HEK293 (cell line): ENCODE measurements around the gene ATP10A.

Source experiments
- CTCF ChIA-PET: fragments of 350-600 bp; formaldehyde crosslinking; extraction: SDS; loops from one replicate; lab custom pipeline; 2021; ENCODE audit warnings: antibody characterized with exemption; lab: Yijun Ruan, JAX
- POLR2A ChIA-PET: fragments of 300-600 bp; formaldehyde crosslinking; extraction: SDS; loops from one replicate; lab custom pipeline; 2020; ENCODE audit warnings: antibody characterized with exemption, inconsistent platforms; lab: Yijun Ruan, JAX
- H3K27ac ChIP-seq: fragments of 200-500 bp; sonication (Bioruptor generic); 2 replicates; pipeline ENCODE4 v1.5.1; 2014; ENCODE audit warnings: low read depth, low read length, control low read depth, inconsistent platforms; ENCODE audit errors: extremely low read depth
- H3K36me3 ChIP-seq, 2 experiments: fragments of 200-500 bp in 1 of 2; sonication (Bioruptor generic) in 1 of 2; 1 replicate in 1 of 2; 2 replicates in 1 of 2; pipeline ENCODE4 v1.5.1; 2014 to 2017; ENCODE audit warnings: inconsistent platforms in 2 of 2, low read length in 2 of 2; ENCODE audit not compliant: control insufficient read depth in 2 of 2, insufficient read depth in 1 of 2
- H3K4me1 ChIP-seq: fragments of 200-500 bp; sonication (Bioruptor generic); 2 replicates; pipeline ENCODE4 v1.5.1; 2014; ENCODE audit warnings: mild to moderate bottlenecking, low read length, inconsistent platforms; ENCODE audit not compliant: control insufficient read depth, insufficient read depth
- H3K4me3 ChIP-seq: 2 replicates; pipeline ENCODE4 v1.5.1; 2011; ENCODE audit warnings: low read depth, mild to moderate bottlenecking, control low read depth, low read length, moderate library complexity
- H3K9me3 ChIP-seq: fragments of 200-500 bp; sonication (Bioruptor generic); 2 replicates; pipeline ENCODE4 v1.5.1; 2014; ENCODE audit warnings: low read depth, low read length, inconsistent platforms; ENCODE audit not compliant: control insufficient read depth, insufficient read depth
- BCL11B ChIP-seq: fragments of 450-650 bp; formaldehyde crosslinking; IDR thresholded peaks from 2 replicates; pipeline ENCODE4 v1.5.1; 2016; ENCODE audit warnings: low read depth, missing biosample characterization, missing genetic modification characterization
- GLIS2 ChIP-seq: fragments of 450-650 bp; formaldehyde crosslinking; IDR thresholded peaks from 2 replicates; pipeline ENCODE4 v1.5.1; 2016; ENCODE audit warnings: missing biosample characterization, missing genetic modification characterization
- ZNF133 ChIP-seq: fragments of 450-650 bp; formaldehyde crosslinking; IDR thresholded peaks from 2 replicates; pipeline ENCODE4 v1.5.1; 2016; ENCODE audit warnings: missing biosample characterization, missing genetic modification characterization
- ZNF155 ChIP-seq: fragments of 450-650 bp; formaldehyde crosslinking; IDR thresholded peaks from 2 replicates; pipeline ENCODE4 v1.5.1; 2016; ENCODE audit warnings: missing biosample characterization, missing genetic modification characterization
- ZNF184 ChIP-seq: fragments of 450-650 bp; IDR thresholded peaks from 2 replicates; pipeline ENCODE4 v1.5.1; 2018; ENCODE audit warnings: missing biosample characterization, mild to moderate bottlenecking, missing genetic modification characterization
- ZNF19 ChIP-seq: fragments of 450-650 bp; formaldehyde crosslinking; IDR thresholded peaks from 2 replicates; pipeline ENCODE4; 2016; ENCODE audit warnings: missing biosample characterization, missing genetic modification characterization, low read depth
- ZNF2 ChIP-seq: fragments of 450-650 bp; formaldehyde crosslinking; IDR thresholded peaks from 2 replicates; pipeline ENCODE4 v1.5.1; 2016; ENCODE audit warnings: missing biosample characterization, missing genetic modification characterization
- ZNF335 ChIP-seq: fragments of 450-650 bp; formaldehyde crosslinking; conservative IDR thresholded peaks from 2 replicates; pipeline ENCODE4 v1.5.1; 2016; ENCODE audit warnings: missing biosample characterization, missing genetic modification characterization
- ZNF366 ChIP-seq: fragments of 450-650 bp; formaldehyde crosslinking; conservative IDR thresholded peaks from 2 replicates; pipeline ENCODE4 v1.5.1; 2016; ENCODE audit warnings: missing biosample characterization, missing genetic modification characterization
- ZNF404 ChIP-seq: fragments of 450-650 bp; formaldehyde crosslinking; IDR thresholded peaks from 2 replicates; pipeline ENCODE4 v1.5.1; 2017; ENCODE audit warnings: missing biosample characterization, missing genetic modification characterization
- ZNF48 ChIP-seq: fragments of 450-650 bp; formaldehyde crosslinking; IDR thresholded peaks from 2 replicates; pipeline ENCODE4 v1.5.1; 2016; ENCODE audit warnings: missing biosample characterization, missing genetic modification characterization
- ZNF510 ChIP-seq: fragments of 450-650 bp; formaldehyde crosslinking; IDR thresholded peaks from 2 replicates; pipeline ENCODE4 v1.5.1; 2018; ENCODE audit warnings: mild to moderate bottlenecking, missing genetic modification characterization, missing biosample characterization; ENCODE audit not compliant: insufficient replicate concordance
- ZNF521 ChIP-seq: fragments of 450-650 bp; formaldehyde crosslinking; IDR thresholded peaks from 2 replicates; pipeline ENCODE4 v1.5.1; 2017; ENCODE audit warnings: missing biosample characterization, mild to moderate bottlenecking, missing genetic modification characterization
- ZNF558 ChIP-seq: fragments of 450-650 bp; formaldehyde crosslinking; IDR thresholded peaks from 2 replicates; pipeline ENCODE4 v1.5.1; 2016; ENCODE audit warnings: missing biosample characterization, missing genetic modification characterization
- ZNF610 ChIP-seq: fragments of 450-650 bp; formaldehyde crosslinking; IDR thresholded peaks from 2 replicates; pipeline ENCODE4 v1.5.1; 2016; ENCODE audit warnings: missing biosample characterization, missing genetic modification characterization, borderline replicate concordance
- ZNF623 ChIP-seq: fragments of 450-650 bp; formaldehyde crosslinking; IDR thresholded peaks from 2 replicates; pipeline ENCODE4 v1.5.1; 2016; ENCODE audit warnings: missing biosample characterization, missing genetic modification characterization
- ZNF707 ChIP-seq: fragments of 450-650 bp; formaldehyde crosslinking; IDR thresholded peaks from 2 replicates; pipeline ENCODE4 v1.5.1; 2016; ENCODE audit warnings: missing biosample characterization, missing genetic modification characterization
- ZNF76 ChIP-seq: fragments of 450-650 bp; formaldehyde crosslinking; IDR thresholded peaks from 2 replicates; pipeline ENCODE4; 2016; ENCODE audit warnings: low read depth, missing biosample characterization, missing genetic modification characterization, borderline replicate concordance
- ZNF776 ChIP-seq: fragments of 450-650 bp; formaldehyde crosslinking; IDR thresholded peaks from 2 replicates; pipeline ENCODE4 v1.5.0; 2017; ENCODE audit warnings: missing biosample characterization, missing genetic modification characterization, borderline replicate concordance
- ZNF777 ChIP-seq: fragments of 450-650 bp; formaldehyde crosslinking; IDR thresholded peaks from 2 replicates; pipeline ENCODE4 v1.5.1; 2017; ENCODE audit warnings: missing biosample characterization, missing genetic modification characterization, borderline replicate concordance
- TF ChIP-seq, protein P1 (sequence below): fragments of 450-650 bp; IDR thresholded peaks from 2 replicates; pipeline ENCODE4 v1.5.1; 2018; ENCODE audit warnings: missing biosample characterization, missing genetic modification characterization
- TF ChIP-seq, protein P2 (sequence below): fragments of 450-650 bp; formaldehyde crosslinking; IDR thresholded peaks from 2 replicates; pipeline ENCODE4 v1.5.1; 2016; ENCODE audit warnings: missing biosample characterization, missing genetic modification characterization
- TF ChIP-seq, protein P3 (sequence below): fragments of 450-650 bp; formaldehyde crosslinking; IDR thresholded peaks from 2 replicates; pipeline ENCODE4 v1.5.1; 2016; ENCODE audit warnings: missing biosample characterization, missing genetic modification characterization

The ATP10A gene

DNA sequence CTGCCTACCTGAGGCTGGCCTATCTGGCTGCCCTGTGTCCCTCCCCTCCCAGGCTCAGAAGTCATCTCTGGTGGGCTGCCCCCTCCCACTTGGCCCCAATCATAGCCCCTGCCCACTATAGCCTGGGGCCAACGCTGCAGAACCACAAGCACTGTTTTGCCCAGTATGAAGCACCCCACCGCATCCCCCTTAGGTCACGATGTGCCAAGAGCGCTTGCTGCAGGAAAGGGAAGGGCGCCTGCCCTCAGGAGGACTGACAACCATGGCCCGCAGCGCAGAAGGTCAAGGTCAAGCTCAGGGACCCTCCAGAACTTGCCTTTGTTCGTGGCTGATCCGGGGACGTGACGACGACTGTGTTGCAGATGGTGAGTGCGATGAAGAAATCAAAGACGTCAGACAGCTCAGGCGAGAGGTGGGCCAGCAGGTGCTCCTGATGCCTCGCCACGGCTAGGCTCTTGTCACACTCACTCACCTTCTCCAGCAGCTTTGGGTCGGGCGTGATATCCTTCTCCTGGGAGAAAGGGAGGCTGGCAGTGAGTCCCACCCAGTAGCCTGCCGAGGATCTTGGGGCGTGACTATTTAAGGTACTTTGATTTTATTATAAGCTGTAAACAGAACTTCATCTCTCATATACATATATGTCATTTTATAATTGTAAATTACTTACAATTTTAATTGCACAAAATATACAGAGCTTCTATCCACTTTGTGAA lies 146.6 kb downstream of the ATP10A start (continued):
- TF ChIP-seq, protein P1, sequence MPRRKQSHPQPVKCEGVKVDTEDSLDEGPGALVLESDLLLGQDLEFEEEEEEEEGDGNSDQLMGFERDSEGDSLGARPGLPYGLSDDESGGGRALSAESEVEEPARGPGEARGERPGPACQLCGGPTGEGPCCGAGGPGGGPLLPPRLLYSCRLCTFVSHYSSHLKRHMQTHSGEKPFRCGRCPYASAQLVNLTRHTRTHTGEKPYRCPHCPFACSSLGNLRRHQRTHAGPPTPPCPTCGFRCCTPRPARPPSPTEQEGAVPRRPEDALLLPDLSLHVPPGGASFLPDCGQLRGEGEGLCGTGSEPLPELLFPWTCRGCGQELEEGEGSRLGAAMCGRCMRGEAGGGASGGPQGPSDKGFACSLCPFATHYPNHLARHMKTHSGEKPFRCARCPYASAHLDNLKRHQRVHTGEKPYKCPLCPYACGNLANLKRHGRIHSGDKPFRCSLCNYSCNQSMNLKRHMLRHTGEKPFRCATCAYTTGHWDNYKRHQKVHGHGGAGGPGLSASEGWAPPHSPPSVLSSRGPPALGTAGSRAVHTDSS (tag by site-specific recombination): no peak
- TF ChIP-seq BCL11B (tag by site-specific recombination) (no peak), ZNF335 (tag by site-specific recombination) (no peak), ZNF2 (no peak), ZNF19 (tag by site-specific recombination) (no peak), GLIS2 (tag by site-specific recombination) (no peak), ZNF777 (tag by site-specific recombination) (no peak)
- TF ChIP-seq, all 188 proteins: peak for 0

DNA sequence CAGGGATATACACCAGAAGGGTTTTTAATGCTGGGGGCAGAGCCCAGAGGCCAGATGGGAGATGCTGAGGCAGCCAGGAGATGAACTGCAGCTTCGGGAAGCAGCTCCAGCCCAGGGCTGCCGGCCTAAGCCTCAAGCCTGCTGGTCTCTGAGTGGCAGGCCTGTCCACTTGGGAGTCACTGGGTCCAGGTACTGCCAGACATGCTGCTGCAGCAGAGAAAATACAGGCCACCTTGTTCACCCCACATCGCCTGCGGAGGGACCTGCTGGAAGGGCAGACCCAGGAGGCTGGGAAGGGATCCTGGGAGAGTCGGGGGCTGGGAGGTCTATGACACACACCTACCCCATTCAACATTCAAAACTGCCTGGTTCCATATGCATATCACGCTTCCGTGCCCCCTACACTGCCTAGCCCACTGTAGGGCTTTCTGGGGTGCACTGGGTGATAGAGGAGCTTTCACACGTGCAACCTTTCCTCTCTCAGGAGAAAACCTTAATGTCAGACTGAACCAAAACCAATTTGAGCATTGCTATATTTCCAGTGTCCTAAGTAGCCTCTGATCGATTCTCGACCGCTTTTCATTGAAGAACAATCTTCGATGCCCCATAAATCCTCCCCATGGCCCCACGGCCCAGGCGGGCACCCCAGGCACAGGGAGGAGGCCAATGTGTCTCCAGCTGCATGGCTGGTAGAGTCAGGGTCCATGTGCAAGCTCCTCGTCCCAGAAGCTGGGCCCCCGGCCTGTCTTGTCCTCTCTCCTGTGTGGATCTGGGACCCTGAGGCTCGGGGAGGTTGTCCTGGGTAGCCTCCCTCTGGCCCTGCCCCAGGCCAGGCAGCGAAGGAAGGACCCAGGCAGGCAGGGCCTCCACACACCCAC lies 147.4 kb downstream of the ATP10A start:
- TF ChIP-seq ZNF48: no peak
- no peak for TF ChIP-seq ZNF521 (tag by site-specific recombination)
- no peak for TF ChIP-seq ZNF366 (tag by site-specific recombination)
- TF ChIP-seq ZNF510 (tag by site-specific recombination): no peak
- TF ChIP-seq ZNF133 (tag by site-specific recombination): no peak
- no peak for TF ChIP-seq ZNF707 (tag by site-specific recombination)
- TF ChIP-seq, protein P2, sequence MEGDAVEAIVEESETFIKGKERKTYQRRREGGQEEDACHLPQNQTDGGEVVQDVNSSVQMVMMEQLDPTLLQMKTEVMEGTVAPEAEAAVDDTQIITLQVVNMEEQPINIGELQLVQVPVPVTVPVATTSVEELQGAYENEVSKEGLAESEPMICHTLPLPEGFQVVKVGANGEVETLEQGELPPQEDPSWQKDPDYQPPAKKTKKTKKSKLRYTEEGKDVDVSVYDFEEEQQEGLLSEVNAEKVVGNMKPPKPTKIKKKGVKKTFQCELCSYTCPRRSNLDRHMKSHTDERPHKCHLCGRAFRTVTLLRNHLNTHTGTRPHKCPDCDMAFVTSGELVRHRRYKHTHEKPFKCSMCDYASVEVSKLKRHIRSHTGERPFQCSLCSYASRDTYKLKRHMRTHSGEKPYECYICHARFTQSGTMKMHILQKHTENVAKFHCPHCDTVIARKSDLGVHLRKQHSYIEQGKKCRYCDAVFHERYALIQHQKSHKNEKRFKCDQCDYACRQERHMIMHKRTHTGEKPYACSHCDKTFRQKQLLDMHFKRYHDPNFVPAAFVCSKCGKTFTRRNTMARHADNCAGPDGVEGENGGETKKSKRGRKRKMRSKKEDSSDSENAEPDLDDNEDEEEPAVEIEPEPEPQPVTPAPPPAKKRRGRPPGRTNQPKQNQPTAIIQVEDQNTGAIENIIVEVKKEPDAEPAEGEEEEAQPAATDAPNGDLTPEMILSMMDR: no peak
- no peak for TF ChIP-seq ZNF184 (tag by site-specific recombination)
- TF ChIP-seq ZNF76 (tag by site-specific recombination): no peak
- no peak for TF ChIP-seq ZNF404 (tag by site-specific recombination)
- TF ChIP-seq ZNF776: no peak
- no peak for TF ChIP-seq ZNF558 (tag by site-specific recombination)
- TF ChIP-seq ZNF155 (tag by site-specific recombination): no peak
- no peak for TF ChIP-seq ZNF610
- TF ChIP-seq, protein P3, sequence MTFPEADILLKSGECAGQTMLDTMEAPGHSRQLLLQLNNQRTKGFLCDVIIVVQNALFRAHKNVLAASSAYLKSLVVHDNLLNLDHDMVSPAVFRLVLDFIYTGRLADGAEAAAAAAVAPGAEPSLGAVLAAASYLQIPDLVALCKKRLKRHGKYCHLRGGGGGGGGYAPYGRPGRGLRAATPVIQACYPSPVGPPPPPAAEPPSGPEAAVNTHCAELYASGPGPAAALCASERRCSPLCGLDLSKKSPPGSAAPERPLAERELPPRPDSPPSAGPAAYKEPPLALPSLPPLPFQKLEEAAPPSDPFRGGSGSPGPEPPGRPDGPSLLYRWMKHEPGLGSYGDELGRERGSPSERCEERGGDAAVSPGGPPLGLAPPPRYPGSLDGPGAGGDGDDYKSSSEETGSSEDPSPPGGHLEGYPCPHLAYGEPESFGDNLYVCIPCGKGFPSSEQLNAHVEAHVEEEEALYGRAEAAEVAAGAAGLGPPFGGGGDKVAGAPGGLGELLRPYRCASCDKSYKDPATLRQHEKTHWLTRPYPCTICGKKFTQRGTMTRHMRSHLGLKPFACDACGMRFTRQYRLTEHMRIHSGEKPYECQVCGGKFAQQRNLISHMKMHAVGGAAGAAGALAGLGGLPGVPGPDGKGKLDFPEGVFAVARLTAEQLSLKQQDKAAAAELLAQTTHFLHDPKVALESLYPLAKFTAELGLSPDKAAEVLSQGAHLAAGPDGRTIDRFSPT (tag by site-specific recombination): no peak
- no peak for TF ChIP-seq ZNF623 (tag by site-specific recombination)
- TF ChIP-seq, all 188 proteins: peak for 0
- ChIA-PET CTCF (interaction anchor here (0.6 kb wide), 1 partner anchor 35 kb away, joined by 3 read pairs; no protein-coding TSS in a partner anchor), POLR2A (no interaction called here)
- H3K4me3 ChIP-seq: no peak overlapping the region
- H3K4me1 ChIP-seq: no peaks in the 10 kb centered on the region
- H3K27ac ChIP-seq: no peak overlapping the region
- no peaks in the 10 kb centered on the region for H3K36me3 ChIP-seq
- H3K9me3 ChIP-seq: no peaks in the 10 kb centered on the region
